Measurements from ENCODE around the gene LRRC75B.

Gene LRRC75B

GRCh38 chr22:24580276-24580675, 12.6 kb downstream of the LRRC75B start:
- peak; percentile 66 for DNase-seq (ENCODE audit: low read depth)
- no peak for TF ChIP-seq CTCF (IDR thresholded peaks at IDR 0.05; ENCODE audit: control insufficient read depth, insufficient read depth, low read depth, low read length, missing control alignments)
- H3K4me3 ChIP-seq (ENCODE audit: control insufficient read depth, low read depth, low read length): no peak overlapping the region

- no peak overlapping the region for H3K4me3 ChIP-seq (ENCODE audit: control insufficient read depth, low read depth, low read length)
- no peak for TF ChIP-seq CTCF (IDR thresholded peaks at IDR 0.05; ENCODE audit: control insufficient read depth, insufficient read depth, low read depth, low read length, missing control alignments)
- DNase-seq (ENCODE audit: low read depth): no peak
Observed at GRCh38 chr22:24579258-24579601, 13.6 kb downstream of the LRRC75B start.

GRCh38 chr22:24578355-24579257, 14.3 kb downstream of the LRRC75B start:
- no peak for TF ChIP-seq CTCF (IDR thresholded peaks at IDR 0.05; ENCODE audit: control insufficient read depth, insufficient read depth, low read depth, low read length, missing control alignments)
- no peak for DNase-seq (ENCODE audit: low read depth)
- H3K4me3 ChIP-seq (ENCODE audit: control insufficient read depth, low read depth, low read length): no peak overlapping the region

- DNase-seq (ENCODE audit: low read depth): no peak
- TF ChIP-seq CTCF (IDR thresholded peaks at IDR 0.05; ENCODE audit: control insufficient read depth, insufficient read depth, low read depth, low read length, missing control alignments): no peak
- H3K4me3 ChIP-seq (ENCODE audit: control insufficient read depth, low read depth, low read length): no peak overlapping the region
Observed at GRCh38 chr22:24576778-24577177, 16.1 kb downstream of the LRRC75B start.

- no peak overlapping the region for H3K4me3 ChIP-seq (ENCODE audit: control insufficient read depth, low read depth, low read length)
- no peak for DNase-seq (ENCODE audit: low read depth)
- TF ChIP-seq CTCF (IDR thresholded peaks at IDR 0.05; ENCODE audit: control insufficient read depth, insufficient read depth, low read depth, low read length, missing control alignments): no peak
Observed at GRCh38 chr22:24571266-24571665, 21.6 kb downstream of the LRRC75B start.

- TF ChIP-seq CTCF (IDR thresholded peaks at IDR 0.05; ENCODE audit: control insufficient read depth, insufficient read depth, low read depth, low read length, missing control alignments): no peak
Observed at GRCh38 chr22:24567668-24568067, 25.2 kb downstream of the LRRC75B start.

More at GRCh38 chr22:24567668-24568067, 25.2 kb downstream of the LRRC75B start:
- H3K4me3 ChIP-seq (ENCODE audit: control insufficient read depth, low read depth, low read length): no peak overlapping the region
- DNase-seq (ENCODE audit: low read depth): no peak
